NT2/D1 (cell line): ENCODE results near the gene PTPRT.

Source experiments
- SUZ12 ChIP-seq: IDR thresholded peaks from 2 replicates; pipeline ENCODE4 v1.6.1; 2011; ENCODE audit not compliant: insufficient read length, insufficient read depth; ENCODE audit errors: extremely low read depth
- YY1 ChIP-seq: IDR thresholded peaks from 2 replicates; pipeline ENCODE4 v1.6.1; 2011; ENCODE audit not compliant: insufficient read length, insufficient read depth
- ZNF274 ChIP-seq: IDR thresholded peaks from 2 replicates; pipeline ENCODE4 v1.6.1; 2011; ENCODE audit warnings: mild to moderate bottlenecking, low read depth, low read length

- TF ChIP-seq ZNF274 (no peak), YY1 (no peak), SUZ12 (no peak)
Measured at GRCh38 chr20:42341654-42342053, 848.1 kb downstream of the PTPRT start.
